Endothelial cell of hepatic sinusoid (primary cell): ENCODE data around the gene MICAL2.

ENCODE experiments used
- in situ Hi-C: cut with HindIII; loops from 2 replicates; pipeline ENCODE4 v1.10.0; 2017; ENCODE audit warnings: low sequenced_read_pairs

The MICAL2 gene

DNA sequence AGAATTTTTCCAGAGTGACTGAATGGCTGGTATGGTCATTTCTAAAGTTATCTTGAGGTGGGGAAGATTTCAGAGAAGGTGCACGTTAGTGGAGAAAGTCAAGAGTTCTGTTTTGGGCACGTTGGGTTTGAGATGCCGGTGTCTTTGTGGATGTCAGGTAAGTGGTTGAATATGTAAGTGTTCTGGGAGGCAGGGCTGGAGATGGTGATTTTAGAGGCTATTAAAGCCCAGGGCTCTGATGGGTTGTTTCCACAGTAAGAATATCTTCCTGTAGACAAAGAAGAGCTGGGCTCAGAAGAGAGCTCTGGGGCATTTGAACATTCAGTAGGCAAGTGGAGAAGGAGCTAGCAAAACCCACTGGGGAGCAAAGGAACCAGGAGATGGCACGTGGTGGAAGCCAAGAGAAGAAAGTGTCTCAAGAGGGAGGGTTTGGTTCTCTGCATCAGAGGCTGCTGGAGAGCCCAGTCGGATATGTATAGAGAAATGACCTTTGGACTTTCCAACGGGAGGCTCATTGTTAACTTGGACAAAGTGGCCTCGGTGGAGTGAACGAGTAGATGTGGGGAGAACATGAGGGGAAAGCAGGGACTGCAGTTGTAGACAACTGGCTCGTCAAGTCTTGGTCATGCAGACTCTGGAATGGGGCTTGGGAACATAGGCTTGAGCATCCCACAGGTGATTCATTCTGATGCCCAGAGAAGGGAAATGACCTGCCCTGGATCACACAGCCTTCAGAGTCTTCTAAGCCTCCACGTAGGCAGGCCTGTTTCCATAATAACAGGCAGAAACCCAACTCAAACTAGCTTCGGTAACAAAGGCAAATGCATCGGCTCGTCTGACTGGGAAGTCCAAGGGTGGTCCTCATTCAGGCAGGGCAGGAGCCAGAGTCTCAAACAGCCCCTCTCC lies 168.6 kb downstream of the MICAL2 start:
- in situ Hi-C loops = no loop called here

DNA sequence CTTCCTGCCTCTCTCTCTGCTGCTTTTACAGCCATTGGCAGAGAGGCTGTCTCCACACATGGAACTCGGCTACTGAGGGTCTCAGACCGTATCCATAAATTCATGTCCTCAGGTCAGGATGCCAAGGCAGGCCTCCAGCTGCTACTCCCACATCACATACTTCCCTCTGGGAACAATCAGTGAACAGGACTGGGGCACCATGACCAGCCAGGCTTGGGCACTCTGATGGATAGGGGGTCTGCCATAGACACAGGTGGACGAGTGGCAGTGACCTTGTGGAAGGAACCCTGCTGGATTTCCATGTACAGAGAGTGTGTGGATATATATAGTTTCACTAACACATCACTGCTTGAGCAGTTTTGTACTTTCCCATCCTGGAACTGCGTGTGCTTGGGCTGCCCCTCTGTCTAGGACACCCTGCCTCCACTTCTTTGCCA lies 169.3 kb downstream of the MICAL2 start:
- in situ Hi-C loops = no loop called here

DNA sequence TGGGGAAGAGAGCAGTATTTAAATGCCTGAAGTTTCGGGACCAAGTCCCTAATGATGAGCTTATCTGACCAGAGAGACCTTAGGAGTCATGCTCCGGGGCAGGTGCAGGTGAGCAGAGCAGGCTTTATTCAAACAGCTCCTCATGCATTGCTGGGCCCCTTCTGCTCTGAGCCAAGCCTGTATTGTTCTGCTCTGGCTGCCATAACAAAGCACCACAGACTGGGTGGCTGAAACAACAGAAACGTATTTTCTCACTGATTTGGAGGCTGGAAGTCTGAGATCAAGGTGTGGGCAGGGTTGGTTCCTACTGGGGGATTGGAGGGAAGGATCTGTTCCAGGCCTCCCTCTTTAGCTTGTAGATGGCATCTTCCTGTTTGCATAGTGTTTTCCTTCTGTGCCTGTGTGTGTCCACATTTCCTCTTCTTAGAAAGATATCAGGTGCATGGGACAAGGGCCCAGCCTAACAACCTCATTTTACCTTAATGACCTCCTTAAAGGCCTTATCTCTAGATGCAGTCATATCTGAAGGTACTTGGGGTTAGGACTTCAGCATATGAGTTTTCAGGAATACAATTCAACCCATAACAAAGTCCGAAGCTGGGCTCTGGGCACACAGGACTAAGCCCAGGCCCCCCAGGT lies 169.9 kb downstream of the MICAL2 start:
- in situ Hi-C loops = no loop called here

DNA sequence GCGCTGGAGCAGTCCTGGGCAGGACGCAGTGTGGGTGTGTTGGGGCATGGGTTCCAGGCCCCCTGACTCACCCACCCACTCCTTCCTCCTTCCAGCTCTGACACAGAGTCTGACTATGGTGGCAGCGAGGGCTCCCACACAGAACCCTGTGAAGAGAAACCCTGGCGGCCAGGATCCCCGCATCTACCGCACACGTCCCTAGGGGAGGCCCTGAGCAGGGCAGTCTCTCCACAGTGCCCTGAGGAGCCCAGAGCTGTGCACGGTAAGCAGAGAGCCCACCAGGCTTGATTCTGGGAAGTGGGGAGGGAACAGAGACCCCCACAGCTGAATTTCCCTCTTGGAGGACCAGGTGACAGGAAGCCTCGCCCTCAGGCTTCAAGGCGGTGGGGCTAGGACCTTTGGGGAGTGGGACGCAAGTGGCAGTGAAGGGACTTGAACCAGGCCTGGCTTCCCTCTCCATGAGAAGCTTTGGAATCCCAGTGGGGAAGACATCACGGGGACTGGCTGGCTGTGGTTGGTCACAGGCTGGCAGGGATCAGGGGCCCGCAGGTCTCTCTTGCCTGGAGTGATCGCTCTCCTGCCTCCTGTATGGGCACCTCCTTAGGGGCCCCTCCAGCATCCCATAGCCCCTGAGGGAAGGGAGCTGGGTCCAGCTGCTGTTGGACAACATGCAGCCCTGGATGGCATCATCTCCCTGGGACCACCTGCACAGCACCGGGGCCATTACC lies 170.6 kb downstream of the MICAL2 start:
- in situ Hi-C loops = no loop called here

DNA sequence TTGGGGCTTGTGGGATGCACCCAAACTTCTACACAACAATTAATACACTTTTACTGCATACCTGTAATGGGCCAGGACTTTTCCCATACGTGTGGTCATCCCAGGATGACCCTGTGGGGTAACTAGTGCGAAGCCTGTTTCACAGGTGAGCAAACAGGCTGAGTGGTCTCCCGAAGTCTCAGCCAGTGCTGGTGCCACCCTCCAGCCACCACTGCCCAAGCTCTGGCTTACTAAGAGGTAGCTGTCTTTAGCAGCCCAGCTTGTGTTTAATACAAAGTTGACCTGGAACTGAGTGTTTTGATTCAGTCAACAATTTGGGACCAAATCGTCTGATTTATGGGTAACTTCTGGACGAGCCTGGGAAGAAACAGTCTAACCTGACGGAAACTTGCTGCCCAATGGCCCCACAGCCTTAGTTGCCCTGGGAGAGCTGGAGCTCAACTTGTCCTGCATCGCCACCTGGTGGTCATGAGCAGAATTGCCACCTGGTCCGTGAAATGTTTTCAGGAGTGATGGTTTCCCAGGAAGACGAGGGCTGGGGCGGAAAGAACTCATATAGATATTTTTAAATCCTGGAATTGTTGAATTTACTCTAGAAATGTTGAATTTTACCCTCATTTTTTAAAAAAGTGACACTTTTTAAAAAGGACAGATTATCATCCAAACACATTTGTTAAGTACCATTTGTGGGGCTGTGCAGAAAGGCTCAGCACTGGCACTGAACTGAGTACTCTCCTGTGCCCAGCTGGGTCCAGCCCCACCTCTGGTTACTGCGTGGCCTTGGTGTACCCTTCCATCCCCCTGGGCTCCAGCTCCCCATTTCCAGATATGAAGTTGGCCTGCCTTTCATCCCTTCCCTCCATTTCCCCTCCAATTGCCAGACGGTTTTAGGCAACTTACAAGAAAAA lies 171.4 kb downstream of the MICAL2 start:
- in situ Hi-C loops = no loop called here

DNA sequence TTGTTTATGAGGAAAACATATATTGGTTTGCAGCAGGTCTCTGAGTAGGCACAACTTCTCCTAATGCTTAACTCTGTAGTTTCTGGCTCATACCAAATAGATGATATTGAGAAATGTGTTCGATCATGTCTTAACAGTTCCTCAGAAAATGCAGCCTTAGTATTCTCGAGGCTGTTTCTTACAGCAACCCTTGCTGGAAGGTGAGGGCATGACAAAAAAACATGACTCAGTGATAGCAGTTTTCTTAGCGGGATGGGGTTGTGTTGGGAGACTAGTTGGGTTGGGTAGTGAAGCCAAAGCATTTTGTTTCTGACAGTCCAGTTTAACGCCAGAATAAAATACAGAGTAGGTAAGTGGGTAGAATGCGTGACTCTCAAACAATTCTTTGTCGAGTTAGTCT lies 172.3 kb downstream of the MICAL2 start:
- in situ Hi-C loops = no loop called here

DNA sequence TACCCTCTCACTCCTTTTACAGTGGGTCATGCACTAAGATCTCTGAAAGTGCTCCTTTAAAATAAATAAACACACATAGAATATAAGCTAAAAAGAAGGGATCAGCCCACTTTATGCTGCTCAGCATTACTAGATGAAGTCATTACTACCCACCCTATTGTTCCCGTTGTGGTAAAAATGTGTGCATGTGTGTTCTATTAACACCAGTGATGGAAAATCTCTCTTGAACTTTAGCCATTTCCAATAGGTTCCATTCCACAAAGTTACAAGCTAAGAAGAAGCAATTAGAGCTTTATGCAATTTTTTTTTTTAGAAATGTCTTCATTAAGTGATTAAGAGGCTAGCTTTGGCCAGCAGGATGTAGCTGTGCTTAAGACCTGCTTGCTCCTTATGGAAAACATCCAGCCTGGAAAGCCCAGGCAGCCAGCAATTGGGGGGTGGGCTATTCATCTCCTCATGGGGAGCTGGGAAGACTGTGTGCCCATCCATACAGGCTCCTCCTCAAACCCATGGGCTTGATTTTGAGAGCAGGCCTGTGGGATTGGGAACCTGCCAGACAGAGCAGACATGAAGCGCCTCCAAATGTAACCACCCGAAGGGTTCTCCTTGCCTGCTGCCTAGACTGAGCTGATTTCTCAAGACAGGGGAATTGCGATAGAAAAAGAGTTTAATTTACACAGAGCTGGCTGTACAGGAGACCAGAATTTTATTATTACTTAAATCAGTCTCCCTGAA lies 174.1 kb downstream of the MICAL2 start:
- in situ Hi-C loops = no loop called here

DNA sequence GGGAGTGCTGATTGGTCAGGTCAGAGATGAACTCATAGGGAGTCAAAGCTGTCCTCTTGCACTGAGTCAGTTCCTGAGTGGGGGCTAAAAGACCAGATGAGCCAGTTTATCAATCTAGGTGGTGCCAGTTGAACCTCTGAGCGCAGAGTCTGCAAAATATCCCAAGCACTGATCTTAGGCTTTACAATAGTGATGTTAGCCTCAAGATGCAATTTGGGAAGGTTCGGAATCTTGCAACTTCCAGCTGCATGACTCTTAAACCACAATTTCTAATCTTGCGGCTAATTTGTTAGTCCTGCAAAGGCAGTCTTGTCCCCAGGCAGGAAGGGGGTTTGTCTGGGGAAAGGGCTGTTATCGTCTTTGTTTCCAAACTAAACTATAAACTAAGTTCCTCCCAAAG lies 174.7 kb downstream of the MICAL2 start:
- in situ Hi-C loops = no loop called here

DNA sequence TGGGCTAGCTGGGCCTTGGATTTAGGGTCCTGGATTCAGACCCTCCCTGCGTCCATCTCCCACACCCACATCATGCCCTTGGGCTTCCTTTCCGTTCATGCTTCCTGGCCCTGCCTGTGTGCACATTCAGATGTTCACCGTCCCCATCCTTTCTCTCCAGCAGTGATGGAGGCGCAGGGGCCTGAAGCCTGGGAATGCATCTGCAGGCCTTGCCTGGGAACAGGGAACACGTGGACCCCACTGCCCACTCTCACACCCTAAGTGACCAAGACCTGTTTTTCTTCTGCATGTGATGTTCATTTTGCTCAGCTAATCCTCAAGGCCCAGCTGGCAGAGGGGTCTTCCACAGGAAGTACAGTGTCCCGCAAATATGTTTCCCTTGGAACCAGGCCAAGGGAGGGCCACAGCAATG lies 175.4 kb downstream of the MICAL2 start:
- in situ Hi-C loops = no loop called here

DNA sequence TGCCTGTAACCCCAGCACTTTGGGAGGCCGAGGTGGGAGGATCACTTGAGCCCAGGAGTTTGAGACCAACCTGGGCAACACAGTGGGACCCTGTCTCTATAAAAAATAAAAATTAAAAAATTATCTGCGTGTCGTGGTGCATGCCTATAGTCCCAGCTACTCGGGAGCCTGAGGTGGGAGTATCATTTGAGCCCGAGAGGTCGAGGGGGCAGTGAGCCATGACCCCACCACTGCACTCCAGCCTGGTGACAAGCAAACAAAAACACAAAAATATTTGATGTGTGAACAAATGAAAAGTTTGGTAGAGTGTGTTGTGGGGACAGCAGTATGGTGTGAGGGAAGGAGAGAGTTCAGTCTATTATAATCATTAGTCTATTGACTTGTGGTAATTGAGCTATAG lies 176.2 kb downstream of the MICAL2 start:
- in situ Hi-C loops = no loop called here

DNA sequence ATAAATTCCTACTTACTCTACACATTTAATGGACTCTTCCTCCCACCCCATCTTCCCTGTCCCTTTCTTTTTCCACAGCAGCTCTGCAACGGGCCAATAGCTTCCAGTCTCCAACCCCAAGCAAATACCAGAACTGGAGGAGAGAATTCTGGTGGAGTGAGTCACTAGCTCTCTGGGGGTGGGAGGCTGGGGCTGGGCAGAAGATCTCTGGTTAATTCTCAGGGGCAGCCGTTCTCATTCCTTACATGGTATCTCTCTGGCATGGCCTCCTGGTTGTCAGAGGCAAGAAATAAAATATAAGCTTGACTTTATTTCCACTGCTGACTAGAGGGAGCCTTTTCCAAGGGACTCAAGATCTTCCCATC lies 176.6 kb downstream of the MICAL2 start:
- in situ Hi-C loops = no loop called here

DNA sequence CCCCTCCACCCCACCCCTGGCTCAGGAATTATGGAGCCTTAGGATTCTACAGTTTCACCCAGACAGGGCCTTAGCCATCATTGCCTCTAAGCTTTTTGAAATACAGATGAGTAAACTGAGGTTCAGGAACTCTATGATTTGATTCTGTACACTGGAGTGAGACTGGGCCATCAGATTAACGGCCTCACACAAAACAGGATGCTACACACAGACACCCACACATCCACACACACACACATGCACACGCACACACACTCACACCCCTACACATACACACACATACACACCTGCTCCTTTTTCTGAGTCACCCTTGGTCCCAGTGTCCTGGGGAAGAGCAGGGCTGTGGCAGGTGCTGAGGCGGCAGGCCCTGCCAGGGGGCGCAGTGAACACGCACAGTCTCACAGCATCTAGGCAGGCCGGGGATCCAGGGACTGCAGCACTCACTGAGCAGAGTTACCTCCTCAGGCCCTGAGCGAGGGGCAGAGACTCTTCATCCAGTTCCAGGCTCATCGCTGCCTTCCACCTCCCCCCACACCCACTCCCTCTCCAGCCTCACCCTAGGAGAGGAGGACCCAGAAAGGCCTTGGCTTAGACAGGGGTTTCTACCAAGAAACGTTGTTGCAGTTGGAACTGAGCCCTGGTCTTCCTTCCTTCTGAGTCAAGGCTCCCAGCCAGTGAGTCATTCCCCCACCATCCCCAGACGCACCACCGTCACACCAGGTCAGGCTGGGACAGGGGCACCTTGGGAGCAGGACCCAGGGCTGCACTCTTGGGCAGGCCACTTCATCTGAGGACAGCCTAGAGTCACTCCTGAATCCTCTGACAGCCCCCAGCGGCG lies 177.2 kb downstream of the MICAL2 start:
- in situ Hi-C loops = no loop called here

DNA sequence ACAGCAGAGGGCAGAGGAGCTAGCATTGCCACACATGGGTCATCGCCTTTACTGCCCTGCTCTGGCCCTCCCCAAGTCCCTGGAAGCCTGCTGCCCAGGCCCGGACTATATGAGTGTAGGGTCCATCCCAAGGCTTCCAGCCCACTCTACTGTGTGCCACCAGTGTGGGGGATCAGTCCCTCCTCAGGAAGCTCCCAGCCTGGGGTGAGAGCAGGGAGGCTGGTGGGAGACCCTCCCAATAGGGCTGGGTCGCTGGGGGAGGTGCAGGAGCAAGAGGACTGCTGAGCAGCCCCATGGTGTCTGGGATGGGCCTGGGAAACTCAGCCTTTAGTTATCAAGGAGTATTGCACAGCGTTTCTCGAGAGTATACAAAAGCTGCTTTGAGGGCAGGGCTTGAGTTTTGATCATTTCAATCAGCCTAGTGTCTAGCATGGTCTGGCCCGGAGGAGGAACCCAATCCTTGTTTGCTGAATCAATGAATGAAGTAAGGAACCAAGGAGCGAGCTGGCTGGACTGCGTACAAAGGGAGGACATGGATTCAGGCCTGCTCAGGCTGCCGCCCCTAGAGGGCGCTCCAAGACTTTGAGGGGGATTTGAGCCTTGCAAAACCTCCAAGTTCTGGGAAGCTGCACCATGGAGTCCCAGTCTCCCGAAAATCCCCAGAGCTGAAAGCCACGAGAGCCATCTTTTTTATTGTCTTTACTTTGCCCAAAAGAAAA lies 178.0 kb downstream of the MICAL2 start:
- in situ Hi-C loops = no loop called here

DNA sequence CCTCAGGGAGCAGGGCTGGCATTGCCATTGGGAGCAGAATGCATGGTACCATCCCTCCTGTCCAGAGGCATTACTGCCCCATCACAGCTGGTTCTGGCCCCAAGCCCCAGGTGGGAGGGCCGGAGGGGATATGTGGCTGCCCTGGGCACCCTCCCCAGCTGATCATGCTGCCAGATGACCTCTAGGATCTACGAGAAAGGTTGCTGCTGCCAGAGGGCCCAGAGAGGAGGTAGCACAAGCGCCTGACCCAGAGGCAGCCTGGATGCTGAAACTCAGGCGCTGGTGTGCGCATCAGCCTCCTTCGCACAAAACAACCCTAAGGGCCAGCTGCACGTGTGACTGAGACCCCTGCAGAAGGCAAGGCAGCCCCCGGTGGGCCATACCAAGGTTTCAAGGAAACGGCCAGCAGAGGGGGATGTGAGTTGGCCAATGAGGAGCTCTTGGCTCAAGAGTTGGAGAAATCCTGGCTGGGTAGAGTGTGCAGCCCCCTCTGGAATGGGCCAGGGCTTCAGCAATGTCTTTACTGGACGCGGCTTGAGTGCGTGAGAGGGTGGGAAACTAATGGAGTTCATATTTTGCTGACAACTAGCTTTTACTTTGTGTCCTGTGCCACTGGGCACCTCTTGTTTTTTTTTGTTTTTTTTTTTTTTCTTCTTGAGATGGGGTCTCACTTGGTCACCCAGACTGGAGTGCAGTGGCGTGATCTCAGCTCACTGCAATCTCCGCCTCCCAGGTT lies 178.7 kb downstream of the MICAL2 start:
- in situ Hi-C loops = no loop called here

DNA sequence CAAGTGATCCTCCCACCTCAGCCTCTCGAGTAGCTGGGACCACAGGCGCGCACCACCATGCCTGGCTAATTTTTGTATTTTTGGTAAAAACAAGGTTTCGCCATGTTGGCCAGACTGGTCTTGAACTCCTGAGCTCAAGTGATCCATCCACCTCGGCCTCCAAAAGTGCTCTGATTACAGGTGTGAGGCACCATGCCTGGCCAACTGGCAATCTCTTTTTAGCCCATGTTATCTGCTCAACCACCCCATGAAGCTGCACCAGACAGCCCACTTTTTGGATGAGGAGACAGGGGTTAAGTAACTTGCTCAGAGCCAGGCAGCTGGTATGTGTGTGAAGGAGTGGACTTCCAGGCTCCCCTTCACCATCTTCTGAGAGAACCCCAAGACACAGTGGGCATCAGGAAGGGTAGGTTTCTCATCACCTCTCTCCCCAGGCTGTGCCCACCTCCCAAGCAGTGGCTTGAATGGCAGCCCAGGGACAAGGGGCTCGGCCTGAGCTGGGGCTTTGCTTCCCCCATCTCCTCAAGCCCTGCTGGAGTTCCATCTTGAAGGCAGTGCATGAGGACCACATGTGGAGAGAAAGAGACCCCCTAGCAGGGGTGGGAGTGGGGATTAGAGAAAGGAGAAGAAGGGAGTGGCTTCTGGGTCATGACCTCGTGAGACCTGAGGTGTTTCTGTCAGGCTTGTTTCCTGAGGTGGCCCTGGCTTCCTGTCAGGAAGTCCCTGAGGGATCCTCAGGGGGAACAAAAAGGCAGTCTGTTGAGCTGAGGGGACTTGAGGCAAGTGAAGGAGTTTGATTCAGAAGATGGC lies 179.5 kb downstream of the MICAL2 start:
- in situ Hi-C loops = no loop called here

DNA sequence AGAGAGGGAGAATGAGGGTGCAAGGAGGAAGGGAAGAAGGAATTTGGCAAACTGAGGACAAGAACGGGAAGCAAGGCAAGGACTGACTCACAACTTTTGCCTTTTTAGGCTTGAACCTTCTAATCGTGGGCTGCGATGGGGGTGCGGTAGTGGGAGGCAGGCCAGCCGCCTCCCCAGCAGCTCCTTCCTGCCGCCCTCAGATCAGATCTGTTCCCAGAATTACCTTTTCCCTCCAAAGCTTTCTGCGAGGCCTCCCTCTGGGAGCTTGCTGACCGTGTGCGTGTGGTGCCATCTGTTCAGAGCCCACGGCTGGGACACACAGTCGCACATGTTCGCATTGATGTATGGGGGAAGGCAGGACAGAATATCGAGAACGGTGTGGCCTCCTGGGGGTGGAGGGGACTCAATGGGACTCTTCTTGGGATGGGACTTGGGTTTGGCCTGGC lies 180.1 kb downstream of the MICAL2 start:
- in situ Hi-C loops = no loop called here

DNA sequence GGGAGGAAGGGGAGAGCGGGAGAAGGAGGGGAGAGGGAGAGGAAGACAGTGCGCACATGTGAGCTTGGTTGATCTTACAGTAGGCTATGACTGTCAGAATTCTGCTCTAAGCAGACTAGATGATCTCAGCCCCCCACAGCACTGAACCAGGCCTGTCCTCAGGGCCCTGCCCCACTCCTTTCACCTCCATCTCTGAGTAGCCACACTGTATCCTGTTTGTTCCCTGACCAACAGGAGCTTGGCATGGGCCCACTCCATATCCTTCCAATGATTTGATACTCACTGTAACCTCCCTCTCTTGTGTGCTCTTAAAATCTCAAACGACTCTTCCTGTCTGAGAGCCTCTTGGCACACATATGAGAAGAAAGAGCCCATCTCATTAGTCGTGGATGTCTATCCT lies 180.9 kb downstream of the MICAL2 start:
- in situ Hi-C loops = no loop called here
